AML-193 (cell line): ENCODE data around the gene TMEM178B.

Experiments
- DNase-seq, 2 experiments: peaks; one replicate each; lab custom pipeline; 2025; lab: John Stamatoyannopoulos, UW

TMEM178B gene

GRCh38 chr7:141527076-141527475, 453.2 kb downstream of the TMEM178B start:
- no peak for DNase-seq

- DNase-seq, result no peak
Observed at GRCh38 chr7:141528399-141528798, 454.5 kb downstream of the TMEM178B start.
